Panc1 (cell line): Measurements from ENCODE around the gene MUC2.

Source experiments
- POLR2AphosphoS5 ChIP-seq: IDR thresholded peaks from 2 replicates; pipeline ENCODE4 v1.6.1; 2012; ENCODE audit warnings: mild to moderate bottlenecking, low read depth, low read length, moderate library complexity
- REST ChIP-seq, 2 experiments: IDR thresholded peaks; 2 replicates each; pipeline ENCODE4 v1.6.1; 2011 to 2012; ENCODE audit warnings: low read depth in 2 of 2, control low read depth in 1 of 2, low read length in 1 of 2, mild to moderate bottlenecking in 1 of 2, moderate library complexity in 1 of 2; ENCODE audit not compliant: insufficient read depth in 1 of 2
- TCF7L2 ChIP-seq: IDR thresholded peaks from 2 replicates; pipeline ENCODE4 v1.6.1; 2011; ENCODE audit warnings: mild to moderate bottlenecking, low read depth, low read length, inconsistent platforms
- TF ChIP-seq, protein P1 (sequence below): fragments of 450-650 bp; IDR thresholded peaks from 2 replicates; pipeline ENCODE4 v1.5.1; 2017; ENCODE audit warnings: mild to moderate bottlenecking

DNA sequence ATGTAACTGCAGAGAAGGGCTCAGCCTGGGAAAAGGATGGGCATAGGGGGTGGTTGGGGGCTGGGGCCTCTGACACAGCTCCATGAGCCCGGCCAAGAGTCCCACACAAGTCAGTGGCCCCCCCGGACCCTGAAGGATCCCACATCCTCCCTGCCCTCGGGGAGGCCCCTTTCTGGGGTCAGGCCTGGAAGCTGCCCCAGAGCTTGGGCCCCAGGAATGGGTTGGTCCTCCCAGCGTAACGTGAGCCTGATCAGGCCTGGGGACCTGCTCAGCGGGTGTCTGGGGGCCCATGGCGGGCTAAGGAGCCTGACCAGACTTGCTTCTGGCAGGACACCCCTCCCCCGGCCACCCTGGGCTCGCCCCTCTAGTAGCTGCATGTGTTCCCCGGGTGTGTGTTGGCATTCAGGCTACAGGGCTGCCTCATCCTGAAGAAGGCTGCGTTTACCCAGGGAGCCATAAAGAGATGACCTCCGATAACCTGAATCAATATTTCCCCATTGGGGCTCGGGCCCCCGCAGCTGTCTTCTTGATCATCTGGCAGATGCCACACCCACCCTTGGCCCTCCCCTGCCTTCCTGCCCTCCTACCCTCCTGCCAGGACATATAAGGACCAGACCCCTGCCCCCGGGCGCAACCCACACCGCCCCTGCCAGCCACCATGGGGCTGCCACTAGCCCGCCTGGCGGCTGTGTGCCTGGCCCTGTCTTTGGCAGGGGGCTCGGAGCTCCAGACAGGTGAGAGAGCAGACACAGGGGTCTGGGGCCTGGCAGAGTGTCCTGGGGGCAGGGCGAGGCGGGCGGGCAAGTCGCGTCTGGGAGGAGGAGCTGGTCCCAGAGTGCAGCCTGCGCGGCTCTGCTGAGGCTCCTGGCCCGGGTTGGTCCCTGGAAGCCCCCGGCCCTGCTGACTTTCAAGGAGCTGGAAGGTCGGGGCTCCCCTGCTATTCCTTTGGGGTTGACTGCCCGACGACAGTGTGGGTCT is at the start of gene MUC2:
- TF ChIP-seq, protein P1, sequence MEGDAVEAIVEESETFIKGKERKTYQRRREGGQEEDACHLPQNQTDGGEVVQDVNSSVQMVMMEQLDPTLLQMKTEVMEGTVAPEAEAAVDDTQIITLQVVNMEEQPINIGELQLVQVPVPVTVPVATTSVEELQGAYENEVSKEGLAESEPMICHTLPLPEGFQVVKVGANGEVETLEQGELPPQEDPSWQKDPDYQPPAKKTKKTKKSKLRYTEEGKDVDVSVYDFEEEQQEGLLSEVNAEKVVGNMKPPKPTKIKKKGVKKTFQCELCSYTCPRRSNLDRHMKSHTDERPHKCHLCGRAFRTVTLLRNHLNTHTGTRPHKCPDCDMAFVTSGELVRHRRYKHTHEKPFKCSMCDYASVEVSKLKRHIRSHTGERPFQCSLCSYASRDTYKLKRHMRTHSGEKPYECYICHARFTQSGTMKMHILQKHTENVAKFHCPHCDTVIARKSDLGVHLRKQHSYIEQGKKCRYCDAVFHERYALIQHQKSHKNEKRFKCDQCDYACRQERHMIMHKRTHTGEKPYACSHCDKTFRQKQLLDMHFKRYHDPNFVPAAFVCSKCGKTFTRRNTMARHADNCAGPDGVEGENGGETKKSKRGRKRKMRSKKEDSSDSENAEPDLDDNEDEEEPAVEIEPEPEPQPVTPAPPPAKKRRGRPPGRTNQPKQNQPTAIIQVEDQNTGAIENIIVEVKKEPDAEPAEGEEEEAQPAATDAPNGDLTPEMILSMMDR: no peak
- TF ChIP-seq REST (IDR thresholded peaks at IDR 0.05; ENCODE audit: insufficient read depth in 1 of 2, low read depth in 2 of 2, low read length in 1 of 2) (no peak), POLR2AphosphoS5 (no peak), TCF7L2 (no peak)
